Endothelial cell (in vitro differentiated cells): ENCODE data around the gene SCRN1. TPM values are rescaled to one million over a fixed set of nuclear protein-coding genes. Genes with fewer than 3 reads are reported as not detected.

ENCODE experiments used
- DNase-seq: peaks from one replicate; pipeline ENCODE4 v3.0.0; 2021; ENCODE audit warnings: low spot score
- H3K27ac Mint-ChIP-seq: one replicate; pipeline ENCODE4 v1.8.0; 2021; ENCODE audit warnings: mixed read lengths, inconsistent platforms; ENCODE audit not compliant: unreplicated experiment
- H3K27me3 Mint-ChIP-seq: one replicate; pipeline ENCODE4 v1.8.0; 2021; ENCODE audit warnings: mild to moderate bottlenecking, moderate library complexity, mixed read lengths, inconsistent platforms; ENCODE audit not compliant: unreplicated experiment
- H3K36me3 Mint-ChIP-seq: one replicate; pipeline ENCODE4 v1.8.0; 2021; ENCODE audit warnings: mild to moderate bottlenecking, low read depth, mixed read lengths, inconsistent platforms; ENCODE audit not compliant: unreplicated experiment
- H3K4me1 Mint-ChIP-seq: one replicate; pipeline ENCODE4 v1.8.0; 2021; ENCODE audit warnings: mild to moderate bottlenecking, mixed read lengths, inconsistent platforms; ENCODE audit not compliant: unreplicated experiment
- H3K4me3 Mint-ChIP-seq: one replicate; pipeline ENCODE4 v1.8.0; 2021; ENCODE audit warnings: mild to moderate bottlenecking, mixed read lengths, inconsistent platforms; ENCODE audit not compliant: unreplicated experiment
- H3K9me3 Mint-ChIP-seq: one replicate; pipeline ENCODE4 v1.8.0; 2021; ENCODE audit warnings: mixed read lengths, inconsistent platforms; ENCODE audit not compliant: unreplicated experiment
- total RNA-seq: library from RNA; stranded (reverse); fragmentation: NEBNext Ultra II Directional; extraction: Animal tissue kit (Norgen Biotek cat#: 25700); gene quantifications from one replicate; pipeline ENCODE4 v1.2.1, GENCODE V29; 2021; ENCODE audit not compliant: unreplicated experiment
- TF ChIP-seq, protein P1 (sequence below): fragments of 200-600 bp; sonication (generic); IDR thresholded peaks from one replicate; pipeline ENCODE4 v1.5.0; 2021; ENCODE audit warnings: antibody characterized with exemption; ENCODE audit not compliant: unreplicated experiment

The SCRN1 gene
- total RNA-seq, 1 donor from 2014 or later = 64.4 TPM

DNA sequence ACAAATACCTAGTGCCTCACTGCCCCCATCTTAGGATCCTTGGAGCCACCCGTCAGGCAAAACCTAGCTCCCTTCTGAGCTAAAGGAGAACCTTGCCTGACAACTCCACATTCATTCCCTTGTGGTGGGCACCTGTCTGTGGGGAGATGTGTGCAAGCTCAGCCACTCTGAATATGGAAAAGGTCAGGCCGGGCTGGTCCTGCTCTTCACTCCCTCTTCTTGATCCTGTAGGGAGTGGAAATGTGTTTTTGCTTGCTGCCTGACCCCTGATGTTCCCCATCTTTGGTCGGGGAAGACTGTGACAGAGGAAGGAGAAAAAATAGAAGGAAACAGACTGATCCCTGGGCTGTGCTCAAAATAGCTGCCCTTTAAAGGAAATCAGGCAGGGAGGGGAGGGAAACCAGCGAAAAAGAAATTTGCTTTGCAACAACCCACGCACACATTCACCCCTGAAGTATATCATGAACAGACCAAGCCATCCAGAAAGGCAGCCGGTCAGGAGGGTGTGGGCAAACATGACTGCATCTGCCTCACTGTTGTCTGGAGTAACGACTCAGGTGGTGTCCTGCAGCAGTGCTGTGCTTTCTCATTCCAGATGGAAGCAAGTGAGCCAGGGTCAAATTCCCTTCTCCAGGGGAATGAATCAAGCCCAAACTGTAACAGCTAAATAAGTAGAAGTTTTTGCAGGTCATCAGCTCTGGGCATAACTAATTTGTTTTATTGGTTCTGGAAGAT lies 74.0 kb downstream of the SCRN1 start:
- TF ChIP-seq, protein P1, sequence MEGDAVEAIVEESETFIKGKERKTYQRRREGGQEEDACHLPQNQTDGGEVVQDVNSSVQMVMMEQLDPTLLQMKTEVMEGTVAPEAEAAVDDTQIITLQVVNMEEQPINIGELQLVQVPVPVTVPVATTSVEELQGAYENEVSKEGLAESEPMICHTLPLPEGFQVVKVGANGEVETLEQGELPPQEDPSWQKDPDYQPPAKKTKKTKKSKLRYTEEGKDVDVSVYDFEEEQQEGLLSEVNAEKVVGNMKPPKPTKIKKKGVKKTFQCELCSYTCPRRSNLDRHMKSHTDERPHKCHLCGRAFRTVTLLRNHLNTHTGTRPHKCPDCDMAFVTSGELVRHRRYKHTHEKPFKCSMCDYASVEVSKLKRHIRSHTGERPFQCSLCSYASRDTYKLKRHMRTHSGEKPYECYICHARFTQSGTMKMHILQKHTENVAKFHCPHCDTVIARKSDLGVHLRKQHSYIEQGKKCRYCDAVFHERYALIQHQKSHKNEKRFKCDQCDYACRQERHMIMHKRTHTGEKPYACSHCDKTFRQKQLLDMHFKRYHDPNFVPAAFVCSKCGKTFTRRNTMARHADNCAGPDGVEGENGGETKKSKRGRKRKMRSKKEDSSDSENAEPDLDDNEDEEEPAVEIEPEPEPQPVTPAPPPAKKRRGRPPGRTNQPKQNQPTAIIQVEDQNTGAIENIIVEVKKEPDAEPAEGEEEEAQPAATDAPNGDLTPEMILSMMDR = no peak
- peak overlapping the region; percentile 81 for H3K27ac Mint-ChIP-seq
- no peaks in the 10 kb centered on the region for H3K9me3 Mint-ChIP-seq
- H3K36me3 Mint-ChIP-seq = no peaks in the 10 kb centered on the region
- DNase-seq = no peak
- peaks cover 13% of the 10 kb centered on the region for H3K4me1 Mint-ChIP-seq
- H3K4me3 Mint-ChIP-seq = no peak overlapping the region
- H3K27me3 Mint-ChIP-seq = peaks cover 1% of the 10 kb centered on the region

DNA sequence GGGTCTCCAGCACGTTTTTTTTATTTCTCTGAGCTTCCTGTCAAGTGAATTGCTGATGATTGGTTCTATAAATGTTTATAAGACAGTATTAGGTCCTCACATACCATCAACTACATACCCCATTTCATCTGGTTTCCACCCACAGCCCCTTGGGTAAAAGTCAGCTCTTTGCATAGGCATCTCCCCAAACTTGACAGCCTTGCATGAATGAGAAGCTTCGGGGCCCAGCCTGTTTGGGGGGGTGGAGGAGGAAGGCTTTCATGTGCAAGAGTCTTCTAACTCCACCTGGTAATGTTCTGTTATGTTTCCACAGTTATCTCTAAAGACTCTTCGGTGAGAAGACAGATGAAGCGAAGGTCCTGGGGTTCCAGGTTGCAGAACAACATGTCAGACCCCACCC lies 75.4 kb downstream of the SCRN1 start:
- Mint-ChIP-seq H3K27ac (no peak overlapping the region), H3K9me3 (no peaks in the 10 kb centered on the region), H3K4me3 (no peak overlapping the region), H3K36me3 (no peaks in the 10 kb centered on the region), H3K4me1 (peaks cover 13% of the 10 kb centered on the region), H3K27me3 (peaks cover 1% of the 10 kb centered on the region)
- DNase-seq = no peak
- TF ChIP-seq, protein P1 = no peak

DNA sequence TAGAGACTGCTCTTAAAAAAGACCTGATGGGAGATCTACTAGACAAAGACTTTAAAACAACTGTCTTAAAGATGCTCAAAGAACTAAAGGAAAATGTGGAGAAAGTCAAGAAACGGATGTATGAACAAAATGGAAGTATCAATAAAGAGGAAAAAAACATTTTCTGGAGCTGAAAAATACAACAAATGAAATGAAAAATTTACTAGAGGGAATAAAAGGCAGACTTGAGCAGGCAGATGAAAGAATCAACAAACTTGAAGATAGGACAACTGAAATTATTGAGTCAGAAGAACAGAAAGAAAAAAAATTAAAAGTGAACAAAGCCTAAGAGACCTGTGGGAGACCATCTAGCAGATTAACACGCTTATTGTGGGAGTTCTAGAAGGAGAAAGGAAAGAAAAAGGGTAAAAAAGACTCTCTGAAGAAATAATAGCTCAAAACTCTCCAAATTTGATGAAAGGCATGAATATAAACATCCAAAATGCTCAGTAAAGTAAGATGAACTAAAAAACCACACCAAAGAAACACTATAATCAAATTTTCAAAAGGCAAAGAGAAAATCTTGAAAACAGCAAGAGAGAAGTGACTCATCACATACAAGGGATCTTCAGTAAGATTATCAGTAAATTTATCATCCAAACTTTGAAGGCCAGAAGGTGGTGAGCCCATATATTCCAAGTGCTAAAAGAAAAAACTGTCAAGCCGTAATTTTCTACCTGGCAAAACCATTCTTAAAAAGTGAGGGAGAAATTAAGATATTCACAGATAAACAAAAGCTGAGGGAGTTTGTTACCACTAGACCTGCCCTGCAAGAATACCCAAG lies 83.2 kb downstream of the SCRN1 start:
- Mint-ChIP-seq H3K36me3 (peaks cover 13% of the 10 kb centered on the region), H3K27me3 (no peaks in the 10 kb centered on the region), H3K27ac (no peak overlapping the region), H3K4me1 (peaks cover 6% of the 10 kb centered on the region), H3K4me3 (no peak overlapping the region), H3K9me3 (peaks cover 9% of the 10 kb centered on the region)
- DNase-seq = no peak
- TF ChIP-seq, protein P1 = no peak

DNA sequence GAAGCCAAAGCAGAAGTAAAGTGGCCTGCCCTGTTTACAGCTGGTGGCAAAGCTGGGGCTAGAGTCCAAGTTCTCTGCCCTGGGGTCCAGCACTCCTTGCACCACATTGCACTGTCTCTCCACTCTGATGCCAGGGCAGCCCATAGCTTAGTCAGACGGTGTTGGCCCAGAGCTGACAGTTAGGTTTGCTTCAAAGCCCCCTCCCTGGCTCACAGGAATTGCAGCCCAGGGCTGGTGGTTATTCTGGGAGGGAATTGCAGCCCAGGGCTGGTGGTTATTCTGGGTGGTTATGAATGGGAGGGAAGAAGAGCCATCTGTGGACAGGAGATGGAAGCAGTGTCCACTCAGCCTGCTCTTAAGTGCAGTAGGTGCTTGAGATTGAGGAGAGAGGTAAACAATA lies 88.9 kb downstream of the SCRN1 start:
- peaks cover under 1% of the 10 kb centered on the region for H3K9me3 Mint-ChIP-seq
- no peak for DNase-seq
- TF ChIP-seq, protein P1 = no peak
- H3K4me3 Mint-ChIP-seq = no peak overlapping the region
- peaks cover 1% of the 10 kb centered on the region for H3K27me3 Mint-ChIP-seq
- peaks cover 6% of the 10 kb centered on the region for H3K4me1 Mint-ChIP-seq
- H3K27ac Mint-ChIP-seq = no peak overlapping the region
- H3K36me3 Mint-ChIP-seq = peaks cover 6% of the 10 kb centered on the region

DNA sequence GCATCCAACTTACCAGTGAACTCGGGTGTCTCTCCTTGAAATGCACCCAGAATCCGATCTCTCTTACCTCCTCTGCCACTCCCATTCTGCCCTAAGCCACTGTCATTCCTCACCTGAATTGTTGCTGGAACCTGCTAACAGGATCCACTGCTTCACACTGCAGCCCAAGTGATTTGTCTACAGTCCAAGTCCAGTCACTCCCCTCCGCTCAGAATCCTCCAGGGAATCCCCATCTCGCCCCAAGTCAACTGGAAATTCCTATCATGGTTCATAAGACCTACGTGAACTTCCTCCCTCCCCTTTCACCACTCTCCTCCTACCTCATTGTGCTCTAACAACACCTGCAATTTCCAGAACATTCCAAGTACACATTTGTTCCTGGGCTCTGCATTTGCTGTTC lies 91.3 kb downstream of the SCRN1 start:
- TF ChIP-seq, protein P1 = no peak
- Mint-ChIP-seq H3K27me3 (peaks cover 1% of the 10 kb centered on the region), H3K9me3 (no peaks in the 10 kb centered on the region), H3K4me3 (no peak overlapping the region), H3K27ac (no peak overlapping the region), H3K36me3 (peaks cover 3% of the 10 kb centered on the region), H3K4me1 (no peaks in the 10 kb centered on the region)
- DNase-seq = no peak
